HepG2 (cell line): ENCODE results near the gene HYOU1. TPM values are rescaled to one million over a fixed set of nuclear protein-coding genes. Genes with fewer than 3 reads are reported as not detected.
A peak's percentile ranks its signal among the peaks of the same experiment; 100 is the strongest.

Experiments used
- AGO2 ChIP-seq: fragments of 200-400 bp; formaldehyde crosslinking; optimal IDR thresholded peaks from 2 replicates; pipeline ENCODE3; 2017; ENCODE audit warnings: mild to moderate bottlenecking, low read depth, low read length, moderate library complexity
- CBX1 ChIP-seq: IDR thresholded peaks from one replicate; pipeline ENCODE4 v1.6.1; 2016; ENCODE audit warnings: antibody characterized with exemption, low read depth
- GTF2F1 ChIP-seq: fragments of 150-350 bp; IDR thresholded peaks from 2 replicates; pipeline ENCODE4 v1.6.1; 2014; ENCODE audit warnings: low read length
- JUND ChIP-seq: sonication (generic); formaldehyde crosslinking; IDR thresholded peaks from 2 replicates; pipeline ENCODE4 v1.8.0; 2022; ENCODE audit warnings: mild to moderate bottlenecking, missing genetic modification reagents
- KMT2B ChIP-seq: IDR thresholded peaks from 2 replicates; pipeline ENCODE4 v1.6.1; 2016; ENCODE audit warnings: missing genetic modification reagents, missing compliant biosample characterization
- MXI1 ChIP-seq: IDR thresholded peaks from 3 replicates; pipeline ENCODE4 v1.6.1; 2012; ENCODE audit warnings: low read depth, low read length, inconsistent platforms, borderline replicate concordance
- NFIB ChIP-seq: sonication (generic); formaldehyde crosslinking; IDR thresholded peaks from 2 replicates; pipeline ENCODE4 v1.9.0; 2021; ENCODE audit warnings: missing genetic modification reagents, mild to moderate bottlenecking, borderline replicate concordance
- NR2C2 ChIP-seq: sonication (generic); formaldehyde crosslinking; IDR thresholded peaks from 2 replicates; pipeline ENCODE4 v1.4.0; 2020; ENCODE audit warnings: missing genetic modification reagents, mild to moderate bottlenecking, moderate library complexity, borderline replicate concordance
- NR2F2 ChIP-seq: IDR thresholded peaks from 2 replicates; pipeline ENCODE4 v1.6.1; 2012; ENCODE audit warnings: low read depth, inconsistent platforms, borderline replicate concordance
- SCMH1 ChIP-seq: sonication (generic); formaldehyde crosslinking; IDR thresholded peaks from 2 replicates; pipeline ENCODE4 v1.9.0; 2021; ENCODE audit warnings: missing genetic modification reagents, mild to moderate bottlenecking, borderline replicate concordance
- STAG1 ChIP-seq: sonication (generic); formaldehyde crosslinking; IDR thresholded peaks from 2 replicates; pipeline ENCODE4 v1.4.0; 2020; ENCODE audit warnings: missing genetic modification reagents
- YEATS2 ChIP-seq: sonication (generic); formaldehyde crosslinking; IDR thresholded peaks from 2 replicates; pipeline ENCODE4 v1.4.0; 2020; ENCODE audit warnings: missing genetic modification reagents, borderline replicate concordance
- ZMYM3 ChIP-seq: sonication (generic); formaldehyde crosslinking; IDR thresholded peaks from 2 replicates; pipeline ENCODE4 v1.5.1; 2020; ENCODE audit warnings: mild to moderate bottlenecking, missing genetic modification reagents
- ZNF337 ChIP-seq: sonication (generic); formaldehyde crosslinking; IDR thresholded peaks from 2 replicates; pipeline ENCODE4 v1.5.1; 2020; ENCODE audit warnings: missing genetic modification reagents, low read depth, mild to moderate bottlenecking, borderline replicate concordance
- ZNF432 ChIP-seq: sonication (generic); formaldehyde crosslinking; IDR thresholded peaks from 2 replicates; pipeline ENCODE4 v1.5.0; 2020; ENCODE audit warnings: missing genetic modification reagents, mild to moderate bottlenecking, borderline replicate concordance
- ZNF850 ChIP-seq: sonication (generic); formaldehyde crosslinking; conservative IDR thresholded peaks from 2 replicates; pipeline ENCODE4 v1.9.0; 2021; ENCODE audit warnings: mild to moderate bottlenecking, missing genetic modification reagents
- polyA plus RNA-seq, 8 experiments: library from polyadenylated mRNA; depleted of rRNA in 3 of 8; stranded (reverse) in 7 of 8; unstranded in 1 of 8; fragments of >200 nt; fragmentation: Illumina TruSeq in 4 of 8; extraction: Trizol in 4 of 8; gene quantifications; 2 replicates each; pipeline versions ENCODE4 v1.2.1 to v1.2.3, GENCODE V29; 2011 to 2016; ENCODE audit warnings: low read depth in 4 of 8, missing spikeins in 1 of 8, mixed read lengths in 1 of 8; ENCODE audit not compliant: insufficient read depth in 1 of 8
- total RNA-seq, 5 experiments: library from RNA; depleted of rRNA; stranded (reverse); fragments of >200 nt; fragmentation: Illumina TruSeq; extraction: Trizol; gene quantifications; 2 replicates each; pipeline ENCODE4 v1.2.3, GENCODE V29; 2016; ENCODE audit warnings: low read depth in 1 of 5
- TF ChIP-seq, protein P1 (sequence below): sonication (generic); formaldehyde crosslinking; IDR thresholded peaks from 2 replicates; pipeline ENCODE4 v1.4.0; 2020; ENCODE audit warnings: mild to moderate bottlenecking, missing genetic modification reagents
- TF ChIP-seq, protein P2 (sequence below): sonication (generic); formaldehyde crosslinking; IDR thresholded peaks from 2 replicates; pipeline ENCODE4 v1.5.0; 2020; ENCODE audit warnings: mild to moderate bottlenecking, missing genetic modification reagents
- TF ChIP-seq, protein P3 (sequence below): sonication (generic); formaldehyde crosslinking; conservative IDR thresholded peaks from 2 replicates; pipeline ENCODE4 v1.4.0; 2020; ENCODE audit warnings: missing genetic modification reagents
- TF ChIP-seq, protein P4 (sequence below): sonication (generic); formaldehyde crosslinking; IDR thresholded peaks from 2 replicates; pipeline ENCODE4 v1.8.0; 2022; ENCODE audit warnings: missing genetic modification reagents, mild to moderate bottlenecking, borderline replicate concordance

Gene HYOU1
- total and polyA plus RNA-seq, 2 of the 13 experiments (the other 11 are each of a cell fraction or from before 2014, with no cell fraction given) = 127 to 155 TPM

DNA sequence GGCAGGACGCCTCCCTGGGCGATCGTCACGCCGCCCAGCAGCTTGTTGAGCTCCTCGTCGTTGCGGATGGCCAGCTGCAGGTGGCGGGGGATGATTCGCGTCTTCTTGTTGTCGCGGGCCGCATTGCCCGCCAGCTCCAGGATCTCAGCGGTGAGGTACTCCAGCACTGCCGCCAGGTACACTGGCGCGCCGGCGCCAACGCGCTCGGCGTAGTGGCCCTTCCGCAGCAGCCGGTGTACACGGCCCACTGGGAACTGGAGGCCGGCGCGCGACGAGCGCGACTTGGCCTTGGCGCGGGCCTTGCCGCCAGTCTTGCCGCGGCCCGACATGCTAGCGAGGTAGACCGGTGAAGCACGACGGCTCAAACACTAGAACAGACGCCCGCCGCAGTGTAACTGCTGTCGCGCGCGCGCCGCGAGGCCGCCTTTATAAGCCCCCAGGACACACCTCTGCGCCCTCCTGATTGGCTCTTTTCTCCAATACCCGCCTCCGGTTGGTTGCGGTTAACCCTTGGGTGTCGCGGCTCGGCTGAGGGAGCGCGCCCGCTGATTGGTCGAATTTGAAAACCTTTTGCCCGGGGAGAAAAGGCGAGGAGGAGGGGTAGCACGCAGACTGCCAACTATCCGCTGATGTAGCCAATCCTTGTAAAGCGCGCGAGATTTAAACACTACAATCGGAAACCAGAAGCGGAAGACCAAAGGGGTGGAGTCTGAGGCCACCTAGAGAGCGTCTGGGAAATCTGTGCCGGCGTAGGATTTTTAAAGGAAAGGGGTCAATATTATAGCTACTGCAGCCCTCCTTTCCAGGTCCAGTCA is 38.3 kb upstream of the HYOU1 start (continued):
- no peak for TF ChIP-seq ZNF432
- peak; percentile 97 for TF ChIP-seq AGO2
- no peak; the same call in none of the 2 replicates for TF ChIP-seq STAG1 (CRISPR knock-in tag)
- TF ChIP-seq NFIB (CRISPR knock-in tag) = no peak
- TF ChIP-seq, protein P1, sequence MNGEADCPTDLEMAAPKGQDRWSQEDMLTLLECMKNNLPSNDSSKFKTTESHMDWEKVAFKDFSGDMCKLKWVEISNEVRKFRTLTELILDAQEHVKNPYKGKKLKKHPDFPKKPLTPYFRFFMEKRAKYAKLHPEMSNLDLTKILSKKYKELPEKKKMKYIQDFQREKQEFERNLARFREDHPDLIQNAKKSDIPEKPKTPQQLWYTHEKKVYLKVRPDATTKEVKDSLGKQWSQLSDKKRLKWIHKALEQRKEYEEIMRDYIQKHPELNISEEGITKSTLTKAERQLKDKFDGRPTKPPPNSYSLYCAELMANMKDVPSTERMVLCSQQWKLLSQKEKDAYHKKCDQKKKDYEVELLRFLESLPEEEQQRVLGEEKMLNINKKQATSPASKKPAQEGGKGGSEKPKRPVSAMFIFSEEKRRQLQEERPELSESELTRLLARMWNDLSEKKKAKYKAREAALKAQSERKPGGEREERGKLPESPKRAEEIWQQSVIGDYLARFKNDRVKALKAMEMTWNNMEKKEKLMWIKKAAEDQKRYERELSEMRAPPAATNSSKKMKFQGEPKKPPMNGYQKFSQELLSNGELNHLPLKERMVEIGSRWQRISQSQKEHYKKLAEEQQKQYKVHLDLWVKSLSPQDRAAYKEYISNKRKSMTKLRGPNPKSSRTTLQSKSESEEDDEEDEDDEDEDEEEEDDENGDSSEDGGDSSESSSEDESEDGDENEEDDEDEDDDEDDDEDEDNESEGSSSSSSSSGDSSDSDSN (CRISPR knock-in tag) = peak; percentile 88
- no peak for TF ChIP-seq JUND (CRISPR knock-in tag)
- peak; percentile 96 for TF ChIP-seq GTF2F1
- TF ChIP-seq, protein P2, sequence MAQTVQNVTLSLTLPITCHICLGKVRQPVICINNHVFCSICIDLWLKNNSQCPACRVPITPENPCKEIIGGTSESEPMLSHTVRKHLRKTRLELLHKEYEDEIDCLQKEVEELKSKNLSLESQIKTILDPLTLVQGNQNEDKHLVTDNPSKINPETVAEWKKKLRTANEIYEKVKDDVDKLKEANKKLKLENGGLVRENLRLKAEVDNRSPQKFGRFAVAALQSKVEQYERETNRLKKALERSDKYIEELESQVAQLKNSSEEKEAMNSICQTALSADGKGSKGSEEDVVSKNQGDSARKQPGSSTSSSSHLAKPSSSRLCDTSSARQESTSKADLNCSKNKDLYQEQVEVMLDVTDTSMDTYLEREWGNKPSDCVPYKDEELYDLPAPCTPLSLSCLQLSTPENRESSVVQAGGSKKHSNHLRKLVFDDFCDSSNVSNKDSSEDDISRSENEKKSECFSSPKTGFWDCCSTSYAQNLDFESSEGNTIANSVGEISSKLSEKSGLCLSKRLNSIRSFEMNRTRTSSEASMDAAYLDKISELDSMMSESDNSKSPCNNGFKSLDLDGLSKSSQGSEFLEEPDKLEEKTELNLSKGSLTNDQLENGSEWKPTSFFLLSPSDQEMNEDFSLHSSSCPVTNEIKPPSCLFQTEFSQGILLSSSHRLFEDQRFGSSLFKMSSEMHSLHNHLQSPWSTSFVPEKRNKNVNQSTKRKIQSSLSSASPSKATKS = no peak
- peak; percentile 11; the same call in 1 of the 2 replicates for TF ChIP-seq NR2C2
- TF ChIP-seq SCMH1 (CRISPR knock-in tag) = no peak
- TF ChIP-seq, protein P3, sequence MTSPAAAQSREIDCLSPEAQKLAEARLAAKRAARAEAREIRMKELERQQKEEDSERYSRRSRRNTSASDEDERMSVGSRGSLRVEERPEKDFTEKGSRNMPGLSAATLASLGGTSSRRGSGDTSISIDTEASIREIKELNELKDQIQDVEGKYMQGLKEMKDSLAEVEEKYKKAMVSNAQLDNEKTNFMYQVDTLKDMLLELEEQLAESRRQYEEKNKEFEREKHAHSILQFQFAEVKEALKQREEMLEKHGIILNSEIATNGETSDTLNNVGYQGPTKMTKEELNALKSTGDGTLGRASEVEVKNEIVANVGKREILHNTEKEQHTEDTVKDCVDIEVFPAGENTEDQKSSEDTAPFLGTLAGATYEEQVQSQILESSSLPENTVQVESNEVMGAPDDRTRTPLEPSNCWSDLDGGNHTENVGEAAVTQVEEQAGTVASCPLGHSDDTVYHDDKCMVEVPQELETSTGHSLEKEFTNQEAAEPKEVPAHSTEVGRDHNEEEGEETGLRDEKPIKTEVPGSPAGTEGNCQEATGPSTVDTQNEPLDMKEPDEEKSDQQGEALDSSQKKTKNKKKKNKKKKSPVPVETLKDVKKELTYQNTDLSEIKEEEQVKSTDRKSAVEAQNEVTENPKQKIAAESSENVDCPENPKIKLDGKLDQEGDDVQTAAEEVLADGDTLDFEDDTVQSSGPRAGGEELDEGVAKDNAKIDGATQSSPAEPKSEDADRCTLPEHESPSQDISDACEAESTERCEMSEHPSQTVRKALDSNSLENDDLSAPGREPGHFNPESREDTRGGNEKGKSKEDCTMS (CRISPR knock-in tag) = no peak
- no peak for TF ChIP-seq ZMYM3
- 0 out of 2 replicates have a peak, but pooled peaks have one; percentile 53 for TF ChIP-seq ZNF337 (CRISPR knock-in tag)
- peak; percentile 68 for TF ChIP-seq KMT2B (CRISPR knock-in tag)
- no peak for TF ChIP-seq ZNF850
- TF ChIP-seq CBX1 = peak; percentile 95
- TF ChIP-seq MXI1 = peak; percentile 79; the same call in 2 of the 3 replicates
- TF ChIP-seq, protein P4, sequence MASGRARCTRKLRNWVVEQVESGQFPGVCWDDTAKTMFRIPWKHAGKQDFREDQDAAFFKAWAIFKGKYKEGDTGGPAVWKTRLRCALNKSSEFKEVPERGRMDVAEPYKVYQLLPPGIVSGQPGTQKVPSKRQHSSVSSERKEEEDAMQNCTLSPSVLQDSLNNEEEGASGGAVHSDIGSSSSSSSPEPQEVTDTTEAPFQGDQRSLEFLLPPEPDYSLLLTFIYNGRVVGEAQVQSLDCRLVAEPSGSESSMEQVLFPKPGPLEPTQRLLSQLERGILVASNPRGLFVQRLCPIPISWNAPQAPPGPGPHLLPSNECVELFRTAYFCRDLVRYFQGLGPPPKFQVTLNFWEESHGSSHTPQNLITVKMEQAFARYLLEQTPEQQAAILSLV (CRISPR knock-in tag) = peak; percentile 91; the same call in 1 of the 2 replicates
- no peak for TF ChIP-seq NR2F2
- TF ChIP-seq YEATS2 (CRISPR knock-in tag) = peak; percentile 68
